Measurements from ENCODE around the gene GNRHR.

DNA sequence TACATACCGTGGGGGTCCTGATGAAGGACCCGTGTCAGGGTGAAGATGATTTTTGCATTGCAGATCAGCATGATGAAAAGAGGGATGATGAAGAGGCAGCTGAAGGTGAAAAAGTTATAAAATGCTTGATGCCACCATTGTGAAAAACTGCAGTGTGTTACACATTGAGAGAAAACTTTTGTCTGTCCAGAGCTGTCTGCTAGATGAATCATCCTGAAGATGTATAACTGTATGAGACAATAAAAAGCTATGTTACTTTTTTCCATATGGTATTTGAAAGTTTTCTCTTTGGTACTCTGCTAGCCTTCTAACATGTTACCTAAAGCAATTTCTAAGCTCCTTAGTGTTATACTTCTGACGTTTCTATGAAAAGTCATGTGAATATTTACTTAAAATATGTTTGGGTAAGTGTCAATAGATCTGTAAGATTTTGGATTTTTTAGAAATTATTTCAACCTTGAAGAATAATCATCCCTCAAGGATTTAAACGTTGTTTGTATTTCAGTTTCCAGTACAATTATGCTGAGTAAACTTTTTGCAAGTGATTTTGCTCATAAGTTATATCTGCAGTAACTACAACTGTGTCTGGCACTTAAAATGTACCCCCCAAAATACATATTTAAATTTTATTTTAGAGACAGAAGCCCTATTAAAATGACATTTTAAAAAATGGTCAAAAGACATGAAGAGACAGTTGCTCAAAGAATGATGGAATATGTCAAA, 9.5 kb downstream of the GNRHR start:
- TF ChIP-seq, protein P1, sequence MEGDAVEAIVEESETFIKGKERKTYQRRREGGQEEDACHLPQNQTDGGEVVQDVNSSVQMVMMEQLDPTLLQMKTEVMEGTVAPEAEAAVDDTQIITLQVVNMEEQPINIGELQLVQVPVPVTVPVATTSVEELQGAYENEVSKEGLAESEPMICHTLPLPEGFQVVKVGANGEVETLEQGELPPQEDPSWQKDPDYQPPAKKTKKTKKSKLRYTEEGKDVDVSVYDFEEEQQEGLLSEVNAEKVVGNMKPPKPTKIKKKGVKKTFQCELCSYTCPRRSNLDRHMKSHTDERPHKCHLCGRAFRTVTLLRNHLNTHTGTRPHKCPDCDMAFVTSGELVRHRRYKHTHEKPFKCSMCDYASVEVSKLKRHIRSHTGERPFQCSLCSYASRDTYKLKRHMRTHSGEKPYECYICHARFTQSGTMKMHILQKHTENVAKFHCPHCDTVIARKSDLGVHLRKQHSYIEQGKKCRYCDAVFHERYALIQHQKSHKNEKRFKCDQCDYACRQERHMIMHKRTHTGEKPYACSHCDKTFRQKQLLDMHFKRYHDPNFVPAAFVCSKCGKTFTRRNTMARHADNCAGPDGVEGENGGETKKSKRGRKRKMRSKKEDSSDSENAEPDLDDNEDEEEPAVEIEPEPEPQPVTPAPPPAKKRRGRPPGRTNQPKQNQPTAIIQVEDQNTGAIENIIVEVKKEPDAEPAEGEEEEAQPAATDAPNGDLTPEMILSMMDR (IDR thresholded peaks at IDR 0.05): no peak
- no peak for TF ChIP-seq POLR2A (IDR thresholded peaks at IDR 0.05)
